ENCODE results near the gene FAM120B.
"Not testable (repeated sequence)": the region's sequence is repeated elsewhere in the genome, so short reads cannot be mapped to it uniquely, and the experiment has no call there.

The FAM120B gene, protein sequence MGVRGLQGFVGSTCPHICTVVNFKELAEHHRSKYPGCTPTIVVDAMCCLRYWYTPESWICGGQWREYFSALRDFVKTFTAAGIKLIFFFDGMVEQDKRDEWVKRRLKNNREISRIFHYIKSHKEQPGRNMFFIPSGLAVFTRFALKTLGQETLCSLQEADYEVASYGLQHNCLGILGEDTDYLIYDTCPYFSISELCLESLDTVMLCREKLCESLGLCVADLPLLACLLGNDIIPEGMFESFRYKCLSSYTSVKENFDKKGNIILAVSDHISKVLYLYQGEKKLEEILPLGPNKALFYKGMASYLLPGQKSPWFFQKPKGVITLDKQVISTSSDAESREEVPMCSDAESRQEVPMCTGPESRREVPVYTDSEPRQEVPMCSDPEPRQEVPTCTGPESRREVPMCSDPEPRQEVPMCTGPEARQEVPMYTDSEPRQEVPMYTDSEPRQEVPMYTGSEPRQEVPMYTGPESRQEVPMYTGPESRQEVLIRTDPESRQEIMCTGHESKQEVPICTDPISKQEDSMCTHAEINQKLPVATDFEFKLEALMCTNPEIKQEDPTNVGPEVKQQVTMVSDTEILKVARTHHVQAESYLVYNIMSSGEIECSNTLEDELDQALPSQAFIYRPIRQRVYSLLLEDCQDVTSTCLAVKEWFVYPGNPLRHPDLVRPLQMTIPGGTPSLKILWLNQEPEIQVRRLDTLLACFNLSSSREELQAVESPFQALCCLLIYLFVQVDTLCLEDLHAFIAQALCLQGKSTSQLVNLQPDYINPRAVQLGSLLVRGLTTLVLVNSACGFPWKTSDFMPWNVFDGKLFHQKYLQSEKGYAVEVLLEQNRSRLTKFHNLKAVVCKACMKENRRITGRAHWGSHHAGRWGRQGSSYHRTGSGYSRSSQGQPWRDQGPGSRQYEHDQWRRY

DNA sequence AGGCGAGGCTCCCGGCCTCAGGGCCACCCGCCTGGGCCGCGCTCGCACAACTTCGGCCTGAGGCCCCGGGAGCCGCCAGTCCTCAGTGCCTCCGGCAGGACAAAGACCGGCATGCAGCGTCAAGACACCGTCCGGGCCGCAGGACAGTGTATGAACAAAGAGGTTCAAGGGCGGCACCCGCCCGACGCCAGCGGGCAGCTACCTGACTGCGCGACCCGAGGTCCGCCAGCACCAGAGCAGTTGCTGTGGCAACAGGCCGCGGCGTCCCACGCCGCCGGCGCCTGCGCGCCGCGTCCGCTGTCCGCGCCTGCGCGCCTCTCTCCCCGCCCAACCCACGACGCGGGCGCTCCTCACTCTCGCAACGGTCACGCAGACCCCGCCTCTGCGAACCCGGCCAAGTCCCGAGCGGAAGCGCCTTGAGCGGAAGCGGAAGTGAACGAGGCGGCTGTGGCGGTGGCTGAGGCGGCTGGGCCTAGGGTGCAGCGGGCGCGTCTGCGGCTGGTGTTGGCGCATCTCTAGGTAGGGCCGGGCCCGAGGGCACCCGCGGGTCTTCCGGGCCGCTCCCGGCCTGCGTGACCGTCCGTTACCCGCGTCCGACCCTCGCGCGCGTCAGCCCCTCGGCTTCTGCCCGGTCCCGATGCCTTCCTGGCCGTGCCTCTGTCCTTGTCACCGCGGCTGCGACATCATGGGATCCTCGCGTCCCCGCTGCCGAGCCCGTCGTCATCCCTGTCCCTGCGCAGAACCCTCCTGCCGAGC is at the start of gene FAM120B:
Gene FAM120B, plus strand, starts transcription at position 435 of the 756 bp plus-strand sequence. CDS start 10,633 bp downstream, outside the sequence.
- peak; percentile 97 for DNase-seq

DNA sequence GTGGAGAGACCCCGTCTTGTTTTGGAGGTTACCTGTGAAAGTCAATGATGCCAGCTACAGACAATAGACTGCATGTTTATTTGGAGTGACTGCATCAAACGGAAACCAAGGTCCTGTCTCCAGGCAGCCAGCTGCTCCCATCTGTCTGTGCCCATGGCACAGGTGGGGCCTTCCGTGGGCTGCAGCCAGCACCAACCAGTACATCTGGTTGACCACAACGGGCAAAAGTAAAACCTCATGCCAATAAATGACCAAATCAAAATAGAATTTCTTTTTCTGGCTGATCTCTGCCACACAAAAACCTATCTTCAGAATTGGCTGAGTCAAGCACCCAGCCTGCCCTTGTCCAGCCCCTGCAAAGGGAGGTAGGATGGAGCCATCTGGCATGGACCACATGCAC is 49.2 kb upstream of the FAM120B start:
- no peak for DNase-seq

DNA sequence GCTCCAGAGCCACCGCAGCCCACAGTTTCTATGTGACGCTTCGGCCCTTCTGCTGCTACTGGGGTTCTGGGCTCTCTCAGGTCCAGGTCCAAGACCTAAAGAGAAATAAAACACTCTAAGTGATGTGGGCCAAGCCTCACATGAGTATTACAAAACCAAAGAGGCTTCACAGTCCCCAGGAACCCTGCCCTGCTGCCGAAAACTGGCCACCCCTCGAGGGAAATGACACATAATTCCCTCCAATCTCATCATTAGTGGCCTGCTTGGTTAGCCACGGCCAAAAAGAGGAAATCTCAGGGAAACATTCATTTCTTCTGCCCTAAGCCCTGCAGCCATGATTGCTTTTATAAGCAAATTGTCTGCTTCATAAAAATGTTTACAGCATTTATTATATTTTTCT is 48.2 kb upstream of the FAM120B start:
- no peak for DNase-seq

DNA sequence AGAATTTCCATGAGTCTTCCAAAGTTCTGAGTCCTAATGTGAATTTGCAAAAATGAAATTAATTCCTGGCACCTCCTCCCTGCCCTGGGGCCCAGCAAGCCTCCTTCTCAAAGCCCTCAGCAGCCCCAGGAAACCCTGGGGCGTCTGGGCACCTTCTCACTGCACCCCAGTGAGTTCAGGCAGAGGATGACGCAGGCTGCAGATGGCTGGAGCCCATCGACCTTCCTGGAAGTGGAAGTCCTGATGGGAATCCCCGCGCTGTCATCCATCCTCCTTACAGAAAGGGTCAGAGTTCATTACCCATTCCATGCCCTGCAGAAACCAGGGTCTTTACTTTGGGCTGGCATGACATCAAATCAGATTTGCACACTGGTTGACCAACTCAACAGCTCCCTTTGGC is 47.3 kb upstream of the FAM120B start:
- DNase-seq: no peak

DNA sequence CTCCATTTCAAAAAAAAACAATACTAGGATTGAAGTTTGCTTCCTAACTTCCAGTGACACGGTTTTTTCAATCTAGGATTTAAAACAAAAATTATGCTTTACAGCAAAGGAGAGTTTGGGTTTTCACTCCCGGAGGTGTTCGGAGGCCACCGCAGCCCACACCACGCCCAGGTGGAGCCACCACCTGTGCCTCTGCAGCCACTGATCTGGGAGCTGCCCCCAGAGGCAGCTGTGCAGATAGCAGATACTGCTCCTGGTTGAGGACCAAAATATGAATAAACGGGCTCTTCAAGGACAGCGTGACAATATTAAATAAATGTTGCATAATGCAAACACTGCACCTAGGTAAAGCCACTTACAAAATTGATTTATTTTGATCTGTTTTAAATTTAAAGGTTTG is 45.9 kb upstream of the FAM120B start:
- DNase-seq: no peak

DNA sequence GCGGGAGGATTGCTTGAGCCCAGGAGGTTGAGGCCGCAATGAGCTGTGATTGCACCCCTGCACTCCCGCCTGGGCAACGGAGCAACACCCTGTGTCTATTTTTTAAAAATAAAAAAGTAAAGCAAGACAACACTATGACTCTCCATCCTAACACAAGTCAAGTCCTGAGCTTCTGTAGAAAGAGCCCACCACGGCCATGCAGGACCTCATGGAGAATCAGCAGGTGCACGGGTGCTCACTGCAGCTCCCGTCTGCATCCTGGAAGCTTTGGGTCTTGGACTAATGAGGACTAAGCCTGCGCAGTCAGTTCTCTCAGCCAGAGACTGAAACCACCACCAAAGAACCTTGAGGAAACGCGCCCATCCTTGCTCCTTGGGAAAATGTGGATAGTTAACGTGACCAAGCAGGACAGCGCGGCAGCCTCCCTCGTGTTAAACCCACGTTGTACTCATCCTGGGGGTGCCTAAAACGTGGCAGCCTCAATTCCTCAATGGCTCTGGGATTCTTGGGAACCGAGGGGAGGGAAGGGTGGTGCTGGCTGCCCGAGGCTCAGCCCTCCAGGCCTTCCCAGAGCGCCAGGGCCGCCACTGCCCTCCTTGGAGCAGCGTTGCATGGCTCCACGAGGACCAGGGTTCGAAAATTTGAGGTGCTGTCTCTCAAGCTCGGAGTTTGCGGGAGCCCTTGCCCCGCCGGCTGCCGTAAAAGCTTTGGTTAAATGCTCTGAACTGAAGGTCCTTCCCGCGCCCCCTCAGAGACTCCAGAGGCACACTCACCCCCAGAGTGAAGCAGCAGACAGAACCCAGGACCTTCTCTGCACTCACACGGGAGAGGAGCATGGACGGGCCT is 44.7 kb upstream of the FAM120B start:
- DNase-seq: no peak

DNA sequence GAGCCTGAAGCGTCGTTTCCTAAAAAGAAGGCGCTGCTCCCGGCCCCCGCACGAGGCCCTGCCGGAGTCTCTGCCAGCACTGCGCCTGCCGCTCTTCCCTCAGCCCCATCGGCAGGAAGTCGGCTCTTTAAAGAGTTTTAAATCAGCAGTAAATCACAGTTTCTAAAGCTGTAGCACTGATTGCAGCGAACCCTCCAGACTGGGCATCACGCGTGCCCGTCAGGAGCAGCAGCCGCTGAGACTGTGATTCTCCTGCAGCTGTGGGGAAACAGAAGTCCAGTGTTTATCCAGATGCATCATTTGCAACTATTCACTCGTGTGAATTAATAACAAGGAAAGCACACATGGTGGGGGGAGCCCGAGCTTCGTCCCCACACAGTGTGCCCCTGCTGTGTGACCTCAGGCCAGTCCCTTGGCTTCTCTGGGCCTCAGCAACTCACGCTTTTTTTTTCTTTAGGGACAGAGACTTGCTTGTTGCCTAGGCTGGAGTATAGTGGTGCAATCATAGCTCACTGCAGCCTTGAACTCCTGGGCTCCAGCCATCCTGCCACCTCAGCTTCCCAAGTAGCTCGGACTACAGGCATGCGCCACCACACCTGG is 44.0 kb upstream of the FAM120B start:
- DNase-seq: no peak

DNA sequence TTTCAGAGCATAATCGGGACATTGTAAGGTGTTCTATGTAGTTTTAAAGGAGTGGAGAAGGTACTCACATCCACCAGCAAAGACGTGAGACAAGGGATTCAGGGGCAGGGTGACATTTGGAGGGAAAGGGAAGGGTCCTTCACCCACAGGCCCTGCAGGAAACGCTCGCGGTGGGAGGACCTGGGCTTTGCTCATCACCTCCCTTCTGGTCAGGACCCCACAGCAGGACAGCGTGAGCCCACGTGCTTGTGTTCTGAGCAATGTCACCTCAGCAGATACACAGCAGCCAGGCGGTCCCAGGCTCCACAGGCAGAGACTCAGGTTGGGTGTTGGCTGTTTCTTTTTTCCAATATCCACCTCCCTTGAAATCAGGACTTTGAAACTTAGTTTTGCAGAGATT is 43.1 kb upstream of the FAM120B start:
- DNase-seq: no peak

DNA sequence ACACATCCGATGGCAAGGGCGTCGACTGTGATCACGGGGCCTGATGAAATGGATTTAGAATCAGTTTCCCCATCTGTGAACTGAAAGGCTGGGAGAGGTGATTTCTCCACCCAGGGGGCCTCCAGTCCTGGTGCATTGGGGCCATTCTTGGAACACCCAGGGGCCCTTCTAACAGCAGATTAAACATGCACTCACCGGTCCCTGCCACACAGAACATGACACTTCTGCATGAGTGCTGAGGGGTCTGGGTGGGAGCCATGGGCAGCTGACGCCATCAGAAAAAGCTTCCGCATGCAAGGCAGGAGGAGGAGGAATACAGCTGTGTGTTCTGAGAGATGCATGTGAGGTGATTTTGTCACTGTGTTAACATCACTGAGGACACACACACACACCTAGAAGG is 42.5 kb upstream of the FAM120B start:
- DNase-seq: no peak

DNA sequence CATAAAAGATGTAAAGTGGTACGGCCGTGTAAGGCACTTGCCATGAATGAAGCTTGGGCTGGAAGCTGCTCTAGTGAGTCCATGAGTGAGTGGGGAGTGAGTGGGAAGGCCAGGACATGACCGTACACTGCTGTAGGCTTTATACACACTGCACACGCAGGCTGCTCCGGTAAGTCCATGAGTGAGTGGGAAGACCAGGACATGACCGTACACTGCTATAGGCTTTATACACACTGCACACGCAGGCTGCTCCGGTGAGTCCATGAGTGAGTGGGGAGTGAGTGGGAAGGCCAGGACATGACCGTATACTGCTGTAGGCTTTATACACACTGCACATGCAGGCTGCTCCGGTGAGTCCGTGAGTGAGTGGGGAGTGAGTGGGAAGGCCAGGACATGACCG is 41.9 kb upstream of the FAM120B start:
- DNase-seq: not testable (repeated sequence)

DNA sequence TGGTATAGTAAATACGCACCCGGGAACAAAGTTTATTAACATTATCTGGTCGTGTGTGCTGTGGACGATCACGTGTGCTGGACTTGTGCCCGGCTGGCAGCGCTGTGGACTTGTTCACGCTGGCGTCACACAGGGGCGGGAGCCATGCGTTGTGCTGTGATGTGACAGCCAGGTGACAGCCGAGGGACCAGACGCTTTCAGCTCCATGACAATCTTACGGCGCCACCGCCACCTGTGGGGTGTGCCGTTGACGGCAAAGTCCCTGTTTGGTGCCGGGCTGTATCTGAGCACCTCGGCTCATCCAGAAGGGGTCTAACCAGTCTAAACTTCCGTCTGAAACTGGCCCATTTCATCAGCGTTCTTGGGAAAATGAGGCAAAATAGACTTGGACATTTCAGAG is 40.9 kb upstream of the FAM120B start:
- DNase-seq: no peak

DNA sequence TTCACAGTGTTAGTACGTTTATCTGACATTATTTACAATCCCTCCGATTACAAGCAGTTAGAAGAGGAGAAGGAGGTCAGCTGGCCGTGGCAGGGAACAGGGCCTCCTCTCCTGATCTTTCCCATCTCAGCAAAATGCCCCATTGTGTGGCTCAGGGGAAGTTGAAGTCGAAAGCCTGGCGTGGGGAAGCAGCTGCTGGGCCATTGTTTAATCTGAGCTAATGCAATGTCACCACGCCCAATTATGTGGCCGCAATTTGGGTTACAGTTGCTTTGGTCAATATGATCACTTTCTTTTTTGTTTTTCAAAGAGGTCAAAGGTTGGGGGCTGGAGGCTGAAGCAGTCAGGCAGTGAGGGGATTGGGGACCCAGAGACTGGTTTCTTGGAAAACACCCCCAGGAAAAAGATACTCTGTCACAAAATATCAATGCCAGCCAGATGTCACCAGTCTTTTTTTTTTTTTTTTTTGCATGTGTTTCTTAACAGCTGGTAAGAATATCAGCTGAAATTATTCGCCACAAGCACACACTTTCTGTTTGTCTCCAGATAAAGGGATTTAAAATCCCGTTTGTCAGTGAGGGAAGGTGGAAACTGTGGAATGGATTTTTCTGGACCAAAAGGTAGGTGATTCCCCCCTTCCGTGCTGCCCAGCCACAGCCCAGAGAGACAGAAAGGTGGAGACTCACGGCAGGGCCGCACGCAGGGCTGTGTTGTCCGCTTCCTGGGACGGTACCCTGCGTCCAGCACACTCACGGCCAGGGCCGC is 40.3 kb upstream of the FAM120B start:
- DNase-seq: no peak

DNA sequence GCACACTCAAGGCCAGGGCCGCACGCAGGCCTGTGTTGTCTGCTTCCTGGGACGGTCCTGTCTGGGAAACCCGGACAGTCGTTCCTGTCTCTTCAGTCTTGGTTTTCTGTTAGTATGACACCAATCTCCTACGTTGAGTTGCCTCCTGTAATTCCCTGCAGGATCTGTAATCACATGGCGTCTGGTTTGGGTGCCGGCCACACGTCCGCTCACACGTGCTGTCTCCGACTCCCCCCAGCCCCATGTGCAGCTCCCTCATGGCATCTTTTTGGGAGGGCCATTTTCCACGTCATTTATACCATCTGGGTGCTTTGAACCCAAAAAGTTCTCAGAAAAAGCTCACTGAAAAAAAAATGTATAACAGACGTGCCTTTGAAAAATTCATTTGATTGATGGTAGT is 38.9 kb upstream of the FAM120B start:
- DNase-seq: no peak

DNA sequence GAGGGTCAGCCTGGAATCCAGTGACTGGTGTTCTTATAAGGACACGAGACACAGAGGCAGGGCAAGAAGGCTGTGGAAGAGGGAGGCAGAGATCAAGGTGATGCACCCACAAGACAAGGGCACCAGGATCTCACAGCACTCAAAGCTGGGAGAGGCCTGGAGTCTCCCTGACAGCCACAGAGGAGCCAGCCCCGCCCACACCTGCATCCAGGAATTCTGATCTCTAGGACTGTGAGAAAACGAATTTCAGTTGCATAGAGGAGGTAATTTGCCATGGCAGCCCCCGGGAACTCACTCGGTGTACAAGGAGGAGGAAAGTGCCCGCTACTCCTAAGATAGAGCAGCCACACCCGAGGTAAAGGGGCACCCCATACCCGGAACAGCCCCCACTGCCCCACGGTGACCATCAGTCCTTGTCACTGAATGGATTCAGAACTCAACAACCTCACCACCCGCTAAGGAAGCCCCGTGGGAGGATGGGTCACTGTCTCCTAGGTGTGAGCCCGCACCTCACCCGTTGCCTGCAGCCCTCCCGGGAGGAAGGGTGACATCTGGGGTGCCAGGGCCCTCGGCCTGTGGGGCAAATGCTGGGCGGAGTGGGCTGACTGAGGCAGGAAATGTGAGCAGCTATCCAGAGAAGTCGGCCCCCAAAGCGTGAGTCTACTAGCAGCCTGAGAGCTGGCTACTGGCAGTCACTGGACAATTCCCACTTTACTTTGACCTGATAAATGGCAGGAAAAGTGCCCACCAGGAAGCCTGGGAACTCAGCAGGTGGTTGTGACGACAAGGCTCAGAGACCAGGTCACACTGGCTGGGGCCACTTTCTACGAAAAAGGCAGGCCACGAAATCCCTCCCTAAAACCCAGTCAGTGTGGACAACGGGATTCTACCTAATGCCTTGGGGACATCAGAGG is 38.1 kb upstream of the FAM120B start:
- no peak for DNase-seq

DNA sequence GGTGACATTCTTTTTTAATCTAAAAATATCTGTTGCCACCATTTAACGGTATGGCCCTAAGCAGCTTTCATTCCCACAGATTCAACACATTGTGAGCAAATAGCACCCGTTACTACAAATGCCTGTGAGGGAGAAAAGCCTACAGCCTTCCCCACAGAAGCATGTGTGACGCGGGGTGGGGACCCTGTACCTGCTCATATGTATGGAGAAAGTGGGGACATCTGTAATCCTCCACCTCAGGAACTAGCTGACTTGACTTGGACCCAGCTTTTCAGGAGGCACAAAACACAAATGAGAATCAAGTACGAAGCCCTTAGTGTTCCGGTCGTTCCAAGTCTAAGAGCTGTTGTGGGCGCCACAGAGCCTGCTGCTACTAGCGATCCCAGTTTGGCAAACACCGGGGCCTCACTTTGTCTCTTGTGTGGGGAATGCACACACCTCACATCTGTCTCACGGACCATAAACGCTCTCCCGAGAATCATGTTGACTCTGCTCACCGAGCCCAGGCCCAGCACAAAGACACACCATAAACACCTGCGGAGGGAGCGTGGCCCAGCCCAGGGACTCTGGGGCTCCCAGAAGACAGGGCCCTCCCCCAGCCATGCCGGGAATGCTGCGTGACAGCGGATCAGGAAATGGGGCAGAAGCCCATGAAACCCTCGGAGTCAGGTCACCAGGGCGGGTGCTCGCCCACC is 37.3 kb upstream of the FAM120B start:
- DNase-seq: no peak

DNA sequence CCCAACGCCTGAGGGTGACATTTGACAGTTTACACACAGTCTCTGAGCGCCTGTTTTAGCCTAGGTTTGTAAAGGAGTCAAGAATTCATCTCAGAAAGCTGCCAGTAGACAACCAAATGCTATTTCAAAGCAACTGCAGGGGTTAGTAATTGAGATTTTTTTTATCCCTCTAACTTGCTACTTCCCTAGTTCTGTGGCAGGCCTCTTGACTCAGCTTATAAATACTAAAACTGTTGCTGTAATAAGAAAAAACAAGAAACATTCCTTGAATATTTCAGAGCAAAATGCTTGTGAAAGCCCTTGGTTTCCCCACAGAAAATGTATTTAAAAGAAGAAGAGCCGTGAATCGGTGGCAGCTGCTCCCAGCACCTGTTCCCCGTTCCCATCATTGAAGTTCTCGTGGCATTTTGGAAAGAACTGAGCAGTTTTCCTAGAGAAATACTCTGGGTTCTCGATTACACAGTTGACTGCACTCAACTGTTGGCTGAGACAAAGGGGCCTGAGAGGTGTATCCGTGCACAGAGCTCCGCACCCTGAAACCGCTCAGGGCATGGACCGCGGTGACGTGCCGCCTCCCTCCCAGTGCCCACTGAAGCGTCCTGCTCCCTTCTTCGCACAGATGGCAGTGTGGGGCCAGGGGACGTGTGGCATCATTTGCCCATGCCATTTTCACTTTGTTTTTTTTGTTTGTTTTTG is 36.6 kb upstream of the FAM120B start:
- DNase-seq: no peak

DNA sequence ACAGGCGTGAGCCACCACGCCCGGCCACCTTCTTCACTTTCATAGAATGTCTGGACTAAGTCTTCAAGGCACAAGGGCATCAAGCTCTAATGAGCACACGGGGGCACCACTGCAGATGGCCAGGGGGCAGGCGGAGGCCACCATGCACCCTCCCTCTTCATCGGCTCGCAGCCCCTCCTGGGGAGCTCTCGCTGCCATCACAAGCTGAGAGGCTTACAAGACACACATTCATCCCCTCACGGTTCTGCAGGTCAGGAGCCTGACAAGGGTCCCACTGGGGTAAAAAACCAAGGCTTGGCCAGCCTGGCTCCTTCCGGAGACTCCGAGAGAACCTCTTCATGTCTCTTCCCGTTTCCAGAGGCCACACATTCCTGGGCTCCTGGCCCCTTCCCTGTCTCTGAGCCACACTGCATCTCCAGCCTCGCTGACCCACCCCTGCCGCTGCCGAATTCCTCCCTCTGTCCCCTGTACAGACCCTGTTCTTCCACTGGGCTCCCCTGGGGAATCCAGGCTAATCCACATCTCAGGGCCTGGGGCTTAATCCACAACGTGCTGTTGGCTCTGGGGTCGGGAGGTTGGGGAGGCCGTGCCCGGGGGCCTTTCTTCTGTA is 35.5 kb upstream of the FAM120B start:
- no peak for DNase-seq

DNA sequence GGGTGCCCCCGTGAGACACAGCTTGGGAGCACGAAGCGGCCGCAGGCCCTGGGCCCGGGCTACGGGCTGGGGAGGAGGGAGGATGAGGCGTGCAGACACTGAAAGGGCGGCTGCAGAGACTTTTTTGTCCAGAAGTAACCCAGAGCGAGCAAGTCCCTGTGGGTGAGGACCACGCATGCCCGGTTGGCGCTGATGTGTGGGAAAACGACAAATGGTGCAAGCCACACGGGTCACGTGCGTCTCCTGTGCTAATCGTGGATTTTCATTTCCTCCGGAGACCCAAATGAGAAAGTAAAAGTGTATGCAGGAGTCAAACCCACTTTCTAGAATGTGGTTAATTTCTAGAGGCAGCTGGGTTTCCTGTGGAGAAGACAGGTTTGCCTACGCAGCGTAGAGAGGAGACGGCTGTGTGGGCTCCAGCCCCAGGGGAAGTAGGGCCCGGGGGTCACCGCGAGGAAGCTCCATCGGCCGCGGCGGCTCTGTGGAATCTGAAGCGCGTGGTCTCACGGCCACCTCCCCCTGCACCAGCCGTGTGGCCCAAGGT is 34.7 kb upstream of the FAM120B start:
- peak; percentile 83 for DNase-seq
